AG10803 (cell line): ENCODE measurements around the gene TSPEAR.
A peak's percentile ranks its signal among the peaks of the same experiment; 100 is the strongest.

Experiments
- DNase-seq: peaks from one replicate; pipeline ENCODE4 v3.0.0; 2010; ENCODE audit warnings: low read depth
- H3K4me3 ChIP-seq: 2 replicates; pipeline ENCODE4 v1.5.1; 2011; ENCODE audit warnings: mild to moderate bottlenecking, low read length, control low read depth
- TF ChIP-seq, protein P1 (sequence below): conservative IDR thresholded peaks from 2 replicates; pipeline ENCODE4 v1.5.1; 2011; ENCODE audit warnings: mild to moderate bottlenecking, low read length, control low read depth, inconsistent platforms

The TSPEAR gene

GRCh38 chr21:44509539-44509938, 201.8 kb downstream of the TSPEAR start:
- no peak overlapping the region for H3K4me3 ChIP-seq
- DNase-seq = peak; percentile 7
- TF ChIP-seq, protein P1, sequence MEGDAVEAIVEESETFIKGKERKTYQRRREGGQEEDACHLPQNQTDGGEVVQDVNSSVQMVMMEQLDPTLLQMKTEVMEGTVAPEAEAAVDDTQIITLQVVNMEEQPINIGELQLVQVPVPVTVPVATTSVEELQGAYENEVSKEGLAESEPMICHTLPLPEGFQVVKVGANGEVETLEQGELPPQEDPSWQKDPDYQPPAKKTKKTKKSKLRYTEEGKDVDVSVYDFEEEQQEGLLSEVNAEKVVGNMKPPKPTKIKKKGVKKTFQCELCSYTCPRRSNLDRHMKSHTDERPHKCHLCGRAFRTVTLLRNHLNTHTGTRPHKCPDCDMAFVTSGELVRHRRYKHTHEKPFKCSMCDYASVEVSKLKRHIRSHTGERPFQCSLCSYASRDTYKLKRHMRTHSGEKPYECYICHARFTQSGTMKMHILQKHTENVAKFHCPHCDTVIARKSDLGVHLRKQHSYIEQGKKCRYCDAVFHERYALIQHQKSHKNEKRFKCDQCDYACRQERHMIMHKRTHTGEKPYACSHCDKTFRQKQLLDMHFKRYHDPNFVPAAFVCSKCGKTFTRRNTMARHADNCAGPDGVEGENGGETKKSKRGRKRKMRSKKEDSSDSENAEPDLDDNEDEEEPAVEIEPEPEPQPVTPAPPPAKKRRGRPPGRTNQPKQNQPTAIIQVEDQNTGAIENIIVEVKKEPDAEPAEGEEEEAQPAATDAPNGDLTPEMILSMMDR = peak; percentile 26

GRCh38 chr21:44508711-44509445, 202.5 kb downstream of the TSPEAR start:
- H3K4me3 ChIP-seq = no peak overlapping the region
- TF ChIP-seq, protein P1 = no peak
- no peak for DNase-seq

- no peak for DNase-seq
- TF ChIP-seq, protein P1 = no peak
- H3K4me3 ChIP-seq = no peak overlapping the region
These were observed 203.0 kb downstream of the TSPEAR start for GRCh38 chr21:44508426-44508710.

DNA sequence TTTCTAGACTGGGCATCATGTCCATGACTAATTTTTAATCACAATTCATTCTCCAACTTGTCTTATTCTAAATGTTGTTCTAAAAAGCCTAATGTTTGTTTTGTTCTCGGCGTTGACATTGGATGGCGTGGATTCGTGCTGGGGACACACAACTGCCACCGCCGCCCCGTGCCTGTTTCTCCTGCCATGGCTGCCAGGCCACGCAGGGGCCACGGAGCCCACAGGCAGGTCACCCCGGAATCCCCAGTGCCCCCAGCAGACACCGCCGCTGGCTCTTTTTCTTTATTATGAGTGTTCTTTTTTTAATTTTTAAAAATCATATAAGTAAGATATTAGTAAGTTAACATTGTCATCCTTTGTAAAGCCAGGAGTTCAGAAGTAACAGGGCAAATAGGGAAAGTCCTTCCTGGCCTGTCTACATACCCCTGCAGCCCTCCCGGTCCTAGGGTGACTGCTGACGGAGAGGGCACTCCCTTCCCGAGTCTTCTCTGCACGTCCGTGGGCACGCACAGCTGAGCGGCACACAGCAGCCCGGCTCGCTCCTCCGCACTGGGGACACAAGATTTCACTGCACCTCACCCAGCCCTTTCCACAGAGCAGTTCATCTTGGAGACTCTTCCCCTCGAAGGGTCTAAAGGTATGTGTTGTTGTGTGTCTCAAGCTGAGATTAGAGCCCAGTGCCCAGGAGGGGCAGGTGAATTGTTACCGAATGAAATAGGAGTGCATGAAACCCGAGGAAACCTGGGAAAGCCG, 203.5 kb downstream of the TSPEAR start:
- DNase-seq = no peak
- TF ChIP-seq, protein P1 = no peak
- no peak overlapping the region for H3K4me3 ChIP-seq

- TF ChIP-seq, protein P1 = no peak
- no peak for DNase-seq
- no peak overlapping the region for H3K4me3 ChIP-seq
These were observed 204.8 kb downstream of the TSPEAR start for GRCh38 chr21:44506279-44507255.

DNA sequence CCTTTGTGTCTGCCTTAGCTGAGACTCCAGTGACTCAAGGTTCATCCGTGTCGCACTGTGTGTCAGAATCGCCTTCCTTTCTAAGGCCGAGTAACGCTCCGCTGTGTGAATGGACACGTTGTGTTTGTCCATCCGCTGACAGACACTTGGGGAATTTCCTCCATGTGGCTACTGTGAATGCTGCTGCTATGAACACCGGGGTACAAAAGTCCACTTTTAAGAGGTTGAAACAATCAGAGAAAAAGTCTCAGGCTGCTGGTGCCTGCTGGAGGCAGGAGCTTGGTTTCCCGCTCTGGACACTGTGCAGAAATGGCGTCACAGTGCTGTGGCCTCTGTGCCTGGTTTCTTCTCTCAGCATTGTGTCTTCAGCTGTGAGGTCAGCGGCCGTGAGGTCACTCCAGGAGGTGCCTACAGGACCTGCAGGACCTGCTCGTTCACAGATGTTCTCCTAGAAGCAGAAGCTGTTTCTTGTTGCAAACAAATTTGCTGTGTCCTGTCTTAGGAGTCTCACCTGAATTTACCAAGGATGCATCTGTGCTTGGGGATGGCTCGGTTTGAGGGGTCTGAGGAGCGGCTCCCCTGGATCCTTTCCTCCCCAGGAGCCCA, 205.6 kb downstream of the TSPEAR start:
- H3K4me3 ChIP-seq = no peak overlapping the region
- TF ChIP-seq, protein P1 = no peak
- no peak for DNase-seq
